Measurements from ENCODE around the gene ERGIC1.

Gene ERGIC1

DNA sequence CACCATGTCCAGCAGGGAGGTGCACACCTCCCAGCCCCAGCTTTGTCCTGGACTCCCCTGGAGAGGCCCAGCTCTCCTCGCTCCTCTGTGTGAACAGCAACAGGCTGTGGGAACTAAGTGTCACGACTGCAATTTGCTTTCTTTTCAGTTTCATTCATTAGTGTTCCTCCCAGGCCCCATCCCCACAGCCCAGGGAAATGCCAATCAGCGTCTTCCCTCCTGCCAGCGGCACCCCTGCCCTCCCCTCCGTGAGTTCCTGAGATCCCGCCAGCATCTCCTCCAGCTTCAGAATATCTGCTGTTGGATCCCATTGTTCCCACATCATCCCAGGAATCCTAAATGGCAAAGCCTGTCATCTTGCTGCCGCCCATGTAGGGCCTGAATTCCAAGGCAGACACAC is 112.1 kb downstream of the ERGIC1 start:
- Histone ChIP-seq H3K27me3 (ENCODE audit: control insufficient read depth, insufficient read depth, low read length) (no peaks in the 10 kb centered on the region; the same call in 1 of the 2 replicates), H3K36me3 (ENCODE audit: control insufficient read depth, insufficient read depth, low read length) (no peaks in the 10 kb centered on the region), H3K4me1 (ENCODE audit: control insufficient read depth, insufficient read depth, low read length) (peaks cover 4% of the 10 kb centered on the region; the same call in 1 of the 2 replicates), H3K27ac (ENCODE audit: low read length) (no peak overlapping the region), H3K9me3 (ENCODE audit: control insufficient read depth, insufficient read depth, low read length) (no peaks in the 10 kb centered on the region), H3K4me3 (ENCODE audit: low read length) (no peak overlapping the region)
- DNase-seq (ENCODE audit: low read depth, low spot score) = no peak
- no CpG with 5 or more reads among the region's 7 CpGs for WGBS (ENCODE audit: insufficient coverage, insufficient read length)

DNA sequence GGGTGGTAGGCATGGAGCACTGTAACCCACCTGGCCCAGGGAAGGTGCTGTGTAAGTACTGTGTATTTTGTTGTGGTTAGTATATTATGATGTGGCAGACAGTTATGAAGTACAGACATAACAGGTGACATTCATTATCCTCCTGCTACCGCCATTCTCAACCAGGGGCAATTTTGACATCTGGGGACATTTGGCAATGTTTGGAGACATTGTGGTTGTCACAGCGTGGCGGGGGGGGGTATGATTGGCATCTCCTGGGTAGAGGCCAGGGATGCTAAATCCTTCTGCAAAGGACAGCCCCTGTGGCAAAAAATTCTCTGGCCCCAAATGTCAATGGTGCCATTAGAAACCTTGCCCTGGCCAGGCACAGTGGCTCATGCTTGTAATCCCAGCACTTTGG is 115.4 kb downstream of the ERGIC1 start:
- H3K4me3 ChIP-seq (ENCODE audit: low read length) = no peak overlapping the region
- H3K27me3 ChIP-seq (ENCODE audit: control insufficient read depth, insufficient read depth, low read length) = no peaks in the 10 kb centered on the region; the same call in 1 of the 2 replicates
- no peaks in the 10 kb centered on the region for H3K9me3 ChIP-seq (ENCODE audit: control insufficient read depth, insufficient read depth, low read length)
- no peak for DNase-seq (ENCODE audit: low read depth, low spot score)
- H3K27ac ChIP-seq (ENCODE audit: low read length) = no peak overlapping the region
- H3K4me1 ChIP-seq (ENCODE audit: control insufficient read depth, insufficient read depth, low read length) = no peaks in the 10 kb centered on the region
- H3K36me3 ChIP-seq (ENCODE audit: control insufficient read depth, insufficient read depth, low read length) = no peaks in the 10 kb centered on the region
- WGBS (ENCODE audit: insufficient coverage, insufficient read length) = no CpG with 5 or more reads among the region's 3 CpGs

DNA sequence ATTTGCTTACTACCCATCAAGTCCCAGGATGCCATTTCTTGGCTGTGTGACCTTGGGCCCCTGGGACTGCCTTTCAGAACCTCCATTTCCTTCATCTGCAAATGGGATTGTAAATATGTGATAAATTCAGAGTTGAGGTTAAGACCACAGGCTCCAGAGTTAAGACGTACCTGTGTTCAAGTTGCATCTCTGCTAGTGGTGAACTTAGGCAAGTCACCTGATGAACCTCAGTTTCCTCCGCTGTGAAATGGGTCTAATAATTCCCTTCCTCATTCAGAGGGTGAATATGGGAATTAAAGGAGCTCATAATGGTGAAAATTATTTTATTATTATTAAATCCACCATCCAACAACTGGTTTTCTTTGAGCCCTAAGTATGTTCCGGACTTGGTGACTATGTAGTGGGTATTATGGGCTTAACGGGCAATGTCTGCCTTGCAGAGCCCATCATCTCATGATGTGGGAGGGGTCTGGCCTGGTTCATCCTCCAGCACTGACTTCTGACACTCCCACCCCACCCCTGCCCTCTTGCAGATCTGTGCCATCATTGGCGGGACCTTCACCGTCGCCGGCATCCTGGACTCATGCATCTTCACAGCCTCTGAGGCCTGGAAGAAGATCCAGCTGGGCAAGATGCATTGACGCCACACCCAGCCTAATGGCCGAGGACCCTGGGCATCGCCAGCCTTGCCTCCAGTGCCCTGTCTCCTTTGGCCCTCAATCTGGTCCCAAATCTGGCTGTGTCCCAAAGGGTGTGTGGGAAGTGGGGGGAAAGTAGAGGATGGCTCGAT is 116.3 kb downstream of the ERGIC1 start:
- Histone ChIP-seq H3K9me3 (ENCODE audit: control insufficient read depth, insufficient read depth, low read length) (no peaks in the 10 kb centered on the region), H3K4me3 (ENCODE audit: low read length) (no peak overlapping the region), H3K27ac (ENCODE audit: low read length) (no peak overlapping the region), H3K27me3 (ENCODE audit: control insufficient read depth, insufficient read depth, low read length) (no peaks in the 10 kb centered on the region; the same call in none of the 2 replicates), H3K4me1 (ENCODE audit: control insufficient read depth, insufficient read depth, low read length) (no peaks in the 10 kb centered on the region), H3K36me3 (ENCODE audit: control insufficient read depth, insufficient read depth, low read length) (no peaks in the 10 kb centered on the region)
- WGBS (ENCODE audit: insufficient coverage, insufficient read length) = no CpG with 5 or more reads among the region's 12 CpGs
- DNase-seq (ENCODE audit: low read depth, low spot score) = no peak

DNA sequence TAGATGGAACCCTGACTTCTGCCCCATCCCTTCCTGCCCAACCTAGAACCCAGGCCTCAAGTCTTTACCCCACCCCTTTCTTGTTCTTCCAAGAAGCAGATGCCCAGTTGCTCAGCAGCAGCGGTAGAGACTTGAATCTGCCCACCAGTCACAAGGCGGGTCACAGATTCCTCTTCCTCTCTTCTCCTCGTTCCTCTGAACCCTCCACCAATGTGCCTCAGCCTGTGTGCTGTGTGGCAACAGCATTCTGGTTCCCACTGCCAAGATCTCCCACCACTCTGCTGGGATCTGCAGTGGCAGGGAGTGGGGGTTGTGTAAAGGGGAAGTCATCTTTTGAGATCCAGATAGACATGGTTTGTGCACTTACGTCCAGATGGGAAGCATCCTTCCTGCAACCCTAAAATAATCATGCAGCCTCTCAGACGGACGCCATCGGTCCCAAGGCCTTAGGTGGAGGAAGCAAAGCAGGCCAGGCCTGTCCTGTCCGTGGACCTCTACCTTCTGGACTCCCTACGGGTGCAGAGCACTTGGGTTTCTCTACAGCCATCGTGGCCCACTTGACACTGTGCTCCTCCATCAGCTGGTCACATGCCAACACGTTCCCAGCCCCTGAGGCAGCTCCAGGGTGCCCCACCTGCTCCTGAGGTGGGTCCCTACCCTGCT is 117.5 kb downstream of the ERGIC1 start:
- WGBS (ENCODE audit: insufficient coverage, insufficient read length) = no CpG with 5 or more reads among the region's 11 CpGs
- Histone ChIP-seq H3K27me3 (ENCODE audit: control insufficient read depth, insufficient read depth, low read length) (no peaks in the 10 kb centered on the region; the same call in none of the 2 replicates), H3K36me3 (ENCODE audit: control insufficient read depth, insufficient read depth, low read length) (no peaks in the 10 kb centered on the region), H3K27ac (ENCODE audit: low read length) (no peak overlapping the region), H3K9me3 (ENCODE audit: control insufficient read depth, insufficient read depth, low read length) (no peaks in the 10 kb centered on the region), H3K4me1 (ENCODE audit: control insufficient read depth, insufficient read depth, low read length) (no peaks in the 10 kb centered on the region), H3K4me3 (ENCODE audit: low read length) (no peak overlapping the region)
- no peak for DNase-seq (ENCODE audit: low read depth, low spot score)

DNA sequence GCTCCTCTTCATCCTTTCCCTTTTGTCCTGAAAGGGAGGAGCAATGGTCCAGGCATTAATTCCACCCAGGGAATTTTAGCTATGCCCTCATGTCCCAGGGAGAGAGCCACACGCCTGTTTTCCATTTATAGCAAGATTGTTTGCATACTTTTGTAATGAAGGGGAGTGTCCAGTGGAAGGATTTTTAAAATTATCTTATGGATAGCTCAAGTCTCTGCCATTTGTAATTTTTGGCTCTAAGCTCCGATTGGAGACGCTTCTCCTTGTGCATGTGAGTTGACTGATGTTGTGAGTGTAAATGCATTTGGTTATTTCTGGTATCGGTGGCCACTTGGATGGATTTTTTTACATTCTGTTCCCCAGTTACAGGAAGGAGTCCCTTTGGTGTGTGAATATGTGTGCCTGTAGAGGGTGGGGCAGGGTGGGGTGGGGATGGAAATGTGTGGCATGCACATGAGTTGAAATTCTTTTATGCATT is 118.0 kb downstream of the ERGIC1 start:
- WGBS (ENCODE audit: insufficient coverage, insufficient read length) = no CpG with 5 or more reads among the region's 4 CpGs
- no peak overlapping the region for H3K27ac ChIP-seq (ENCODE audit: low read length)
- no peaks in the 10 kb centered on the region for H3K4me1 ChIP-seq (ENCODE audit: control insufficient read depth, insufficient read depth, low read length)
- DNase-seq (ENCODE audit: low read depth, low spot score) = no peak
- H3K9me3 ChIP-seq (ENCODE audit: control insufficient read depth, insufficient read depth, low read length) = no peaks in the 10 kb centered on the region
- H3K27me3 ChIP-seq (ENCODE audit: control insufficient read depth, insufficient read depth, low read length) = no peaks in the 10 kb centered on the region; the same call in none of the 2 replicates
- no peak overlapping the region for H3K4me3 ChIP-seq (ENCODE audit: low read length)
- no peaks in the 10 kb centered on the region for H3K36me3 ChIP-seq (ENCODE audit: control insufficient read depth, insufficient read depth, low read length)

DNA sequence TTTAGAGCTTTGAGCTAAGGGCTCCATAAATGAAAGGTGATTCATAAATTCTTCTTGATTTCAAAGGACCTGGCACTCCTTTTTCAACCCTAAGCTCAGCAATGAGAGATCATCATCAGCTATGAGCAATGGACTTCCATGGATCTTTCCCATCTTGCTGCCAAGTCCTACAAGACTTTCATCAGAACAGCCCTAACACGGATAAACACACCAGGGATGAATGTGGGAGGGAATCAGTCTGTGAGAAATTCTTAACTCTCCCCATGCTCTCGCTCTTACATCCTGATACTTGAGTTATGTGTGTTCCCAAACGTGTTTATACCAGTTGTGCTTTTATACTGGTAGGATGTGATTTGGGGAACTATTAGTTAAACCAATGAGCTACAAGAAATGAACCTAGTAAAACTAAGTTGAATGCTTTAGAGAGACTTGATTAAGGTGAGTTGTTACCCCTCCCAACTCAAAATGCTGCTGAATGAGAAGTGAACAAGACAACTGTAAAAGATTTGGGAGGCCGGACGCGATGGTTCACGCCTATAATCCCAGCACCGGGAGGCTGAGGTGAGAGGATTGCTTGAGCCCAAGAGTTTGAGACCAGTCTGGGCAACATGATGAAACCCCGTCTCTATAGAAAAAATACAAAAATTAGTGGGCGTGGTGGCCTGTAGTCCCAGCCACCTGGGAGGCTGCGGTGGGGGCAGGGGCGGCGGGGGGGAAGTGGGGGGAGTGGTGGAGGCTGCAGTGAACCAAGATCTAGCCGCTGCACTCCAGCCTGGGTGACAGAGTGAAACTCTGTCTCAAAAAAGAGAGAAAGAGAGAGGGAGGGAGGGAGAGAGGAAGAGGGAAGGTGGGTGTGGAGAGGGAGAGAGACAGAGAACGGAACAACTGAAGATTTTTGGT is 120.0 kb downstream of the ERGIC1 start:
- no peak overlapping the region for H3K4me3 ChIP-seq (ENCODE audit: low read length)
- DNase-seq (ENCODE audit: low read depth, low spot score) = no peak
- WGBS (ENCODE audit: insufficient coverage, insufficient read length) = 100% methylated on average over 1 of the region's 15 CpGs
- H3K27me3 ChIP-seq (ENCODE audit: control insufficient read depth, insufficient read depth, low read length) = no peaks in the 10 kb centered on the region; the same call in none of the 2 replicates
- no peak overlapping the region for H3K27ac ChIP-seq (ENCODE audit: low read length)
- no peaks in the 10 kb centered on the region for H3K9me3 ChIP-seq (ENCODE audit: control insufficient read depth, insufficient read depth, low read length)
- no peaks in the 10 kb centered on the region for H3K4me1 ChIP-seq (ENCODE audit: control insufficient read depth, insufficient read depth, low read length)
- no peaks in the 10 kb centered on the region for H3K36me3 ChIP-seq (ENCODE audit: control insufficient read depth, insufficient read depth, low read length)

DNA sequence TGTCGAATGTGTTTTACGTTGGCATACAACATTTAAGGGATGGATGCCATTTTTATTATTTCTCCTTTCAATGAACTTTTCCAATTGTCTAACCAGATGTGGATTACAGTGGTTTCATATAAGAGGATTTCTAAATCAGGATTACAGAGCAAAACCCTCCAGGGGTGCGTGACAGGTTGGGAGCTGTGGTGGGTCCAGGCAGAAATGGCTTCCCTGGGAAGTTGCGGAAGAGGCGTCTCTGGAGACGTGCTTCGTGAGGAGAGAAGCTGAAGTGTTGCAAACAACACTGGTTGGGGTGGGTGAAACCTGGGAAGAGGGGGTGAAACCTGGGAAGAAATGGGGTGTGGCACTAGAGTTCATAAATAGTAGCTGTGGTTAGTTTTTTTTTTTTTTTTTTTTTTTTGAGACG is 120.7 kb downstream of the ERGIC1 start:
- no peak overlapping the region for H3K27ac ChIP-seq (ENCODE audit: low read length)
- H3K4me1 ChIP-seq (ENCODE audit: control insufficient read depth, insufficient read depth, low read length) = no peaks in the 10 kb centered on the region
- WGBS (ENCODE audit: insufficient coverage, insufficient read length) = no CpG with 5 or more reads among the region's 8 CpGs
- DNase-seq (ENCODE audit: low read depth, low spot score) = no peak
- H3K36me3 ChIP-seq (ENCODE audit: control insufficient read depth, insufficient read depth, low read length) = no peaks in the 10 kb centered on the region
- H3K9me3 ChIP-seq (ENCODE audit: control insufficient read depth, insufficient read depth, low read length) = no peaks in the 10 kb centered on the region
- H3K4me3 ChIP-seq (ENCODE audit: low read length) = no peak overlapping the region
- no peaks in the 10 kb centered on the region; the same call in none of the 2 replicates for H3K27me3 ChIP-seq (ENCODE audit: control insufficient read depth, insufficient read depth, low read length)

DNA sequence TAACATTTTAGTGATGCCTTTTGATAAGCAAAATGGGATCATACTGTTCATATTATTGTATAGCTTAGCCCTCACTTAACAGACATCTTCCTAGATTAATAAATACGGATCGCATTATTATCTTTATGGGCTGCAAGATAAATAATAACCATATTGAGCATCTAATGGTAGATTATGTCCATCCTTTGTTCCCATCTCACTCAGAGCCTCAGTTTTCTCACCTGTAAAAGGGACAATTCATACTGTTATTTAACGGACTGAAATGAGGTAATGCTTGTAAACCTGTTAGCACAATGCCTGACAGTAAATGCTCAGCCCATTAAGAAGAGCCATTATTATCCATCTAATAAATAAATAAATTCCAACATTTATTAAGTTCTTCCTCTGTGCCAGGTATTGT is 122.2 kb downstream of the ERGIC1 start:
- Histone ChIP-seq H3K27me3 (ENCODE audit: control insufficient read depth, insufficient read depth, low read length) (no peaks in the 10 kb centered on the region; the same call in 1 of the 2 replicates), H3K4me3 (ENCODE audit: low read length) (no peak overlapping the region), H3K36me3 (ENCODE audit: control insufficient read depth, insufficient read depth, low read length) (no peaks in the 10 kb centered on the region), H3K27ac (ENCODE audit: low read length) (no peak overlapping the region), H3K4me1 (ENCODE audit: control insufficient read depth, insufficient read depth, low read length) (no peaks in the 10 kb centered on the region), H3K9me3 (ENCODE audit: control insufficient read depth, insufficient read depth, low read length) (no peaks in the 10 kb centered on the region)
- DNase-seq (ENCODE audit: low read depth, low spot score) = no peak
- no CpG with 5 or more reads among the region's 3 CpGs for WGBS (ENCODE audit: insufficient coverage, insufficient read length)

DNA sequence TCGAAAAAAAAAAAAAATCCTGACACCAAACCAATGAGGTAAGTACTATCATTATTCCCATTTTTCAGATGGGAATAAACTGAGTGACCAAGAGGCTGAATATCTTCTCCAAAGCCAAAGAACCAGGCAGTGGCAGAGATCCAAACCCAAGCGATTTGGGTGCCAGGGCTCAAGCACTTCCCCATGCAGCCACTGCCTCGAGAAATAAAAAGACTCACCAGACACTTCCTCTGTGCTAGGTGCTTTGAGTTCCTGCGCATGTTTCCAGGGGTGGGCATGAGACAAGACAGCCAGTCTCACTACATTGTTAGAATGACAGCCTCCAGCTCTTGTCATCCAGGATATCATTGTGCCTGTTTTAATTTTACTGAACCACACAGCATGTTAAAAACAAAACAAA is 122.9 kb downstream of the ERGIC1 start:
- Histone ChIP-seq H3K4me3 (ENCODE audit: low read length) (no peak overlapping the region), H3K9me3 (ENCODE audit: control insufficient read depth, insufficient read depth, low read length) (no peaks in the 10 kb centered on the region), H3K27ac (ENCODE audit: low read length) (no peak overlapping the region), H3K4me1 (ENCODE audit: control insufficient read depth, insufficient read depth, low read length) (no peaks in the 10 kb centered on the region), H3K36me3 (ENCODE audit: control insufficient read depth, insufficient read depth, low read length) (no peaks in the 10 kb centered on the region), H3K27me3 (ENCODE audit: control insufficient read depth, insufficient read depth, low read length) (no peaks in the 10 kb centered on the region; the same call in 1 of the 2 replicates)
- DNase-seq (ENCODE audit: low read depth, low spot score) = no peak
- whole genome bisulfite sequencing (ENCODE audit: insufficient coverage, insufficient read length) = no CpG with 5 or more reads among the region's 4 CpGs

DNA sequence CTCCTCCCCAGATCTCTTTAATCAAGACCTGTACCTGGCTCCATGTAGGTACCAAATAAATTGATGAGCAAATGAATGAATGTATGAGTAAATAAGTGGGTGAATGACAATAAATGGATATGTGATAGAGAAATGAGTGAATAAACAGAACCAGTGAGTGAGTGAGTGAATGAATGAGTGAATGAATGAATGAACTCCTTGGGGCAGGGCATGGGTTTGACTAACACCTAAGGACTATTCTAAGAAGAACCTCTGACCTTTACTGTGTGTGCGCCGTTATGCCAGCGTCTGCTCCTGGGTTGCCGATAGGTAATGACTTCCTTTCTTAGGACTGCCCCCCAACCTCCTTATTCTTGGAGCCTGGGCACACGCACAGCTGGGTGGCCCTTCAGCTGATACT is 123.4 kb downstream of the ERGIC1 start:
- no peaks in the 10 kb centered on the region for H3K4me1 ChIP-seq (ENCODE audit: control insufficient read depth, insufficient read depth, low read length)
- no peak overlapping the region for H3K4me3 ChIP-seq (ENCODE audit: low read length)
- no peaks in the 10 kb centered on the region for H3K36me3 ChIP-seq (ENCODE audit: control insufficient read depth, insufficient read depth, low read length)
- H3K27ac ChIP-seq (ENCODE audit: low read length) = no peak overlapping the region
- no peak for DNase-seq (ENCODE audit: low read depth, low spot score)
- no peaks in the 10 kb centered on the region for H3K9me3 ChIP-seq (ENCODE audit: control insufficient read depth, insufficient read depth, low read length)
- no peaks in the 10 kb centered on the region; the same call in 1 of the 2 replicates for H3K27me3 ChIP-seq (ENCODE audit: control insufficient read depth, insufficient read depth, low read length)
- no CpG with 5 or more reads among the region's 5 CpGs for WGBS (ENCODE audit: insufficient coverage, insufficient read length)
